HFF-Myc (cell line): ENCODE data around the gene TMUB2.
A peak's percentile ranks its signal among the peaks of the same experiment; 100 is the strongest.

Experiments used
- DNase-seq: peaks from one replicate; pipeline ENCODE4 v3.0.0-alpha.2; 2011; ENCODE audit warnings: low read depth; ENCODE audit errors: extremely low read depth
- H3K4me3 ChIP-seq: replicated peaks from 2 replicates; pipeline ENCODE4 v1.5.1; 2011; ENCODE audit warnings: low read depth, mild to moderate bottlenecking, control low read depth, low read length
- TF ChIP-seq, protein P1 (sequence below): IDR thresholded peaks from 2 replicates; pipeline ENCODE4 v1.5.1; 2012; ENCODE audit warnings: mild to moderate bottlenecking, low read depth, low read length, control low read depth; ENCODE audit errors: missing control alignments

The TMUB2 gene

DNA sequence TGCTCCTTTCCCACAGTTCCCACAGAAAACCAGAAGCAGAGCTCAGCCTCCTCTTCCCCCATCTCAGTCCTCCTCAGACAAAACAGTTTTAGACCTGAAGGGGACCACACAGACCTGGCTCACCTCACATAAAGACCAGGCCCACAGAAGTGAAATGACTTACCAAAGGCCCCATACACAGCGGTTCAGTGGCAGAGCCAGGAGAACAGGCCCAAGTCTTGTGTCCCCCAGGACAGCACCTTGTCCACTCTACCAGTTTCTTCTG lies 27.4 kb downstream of the TMUB2 start:
- H3K4me3 ChIP-seq, result no peak overlapping the region
- no peak for DNase-seq
- TF ChIP-seq, protein P1, sequence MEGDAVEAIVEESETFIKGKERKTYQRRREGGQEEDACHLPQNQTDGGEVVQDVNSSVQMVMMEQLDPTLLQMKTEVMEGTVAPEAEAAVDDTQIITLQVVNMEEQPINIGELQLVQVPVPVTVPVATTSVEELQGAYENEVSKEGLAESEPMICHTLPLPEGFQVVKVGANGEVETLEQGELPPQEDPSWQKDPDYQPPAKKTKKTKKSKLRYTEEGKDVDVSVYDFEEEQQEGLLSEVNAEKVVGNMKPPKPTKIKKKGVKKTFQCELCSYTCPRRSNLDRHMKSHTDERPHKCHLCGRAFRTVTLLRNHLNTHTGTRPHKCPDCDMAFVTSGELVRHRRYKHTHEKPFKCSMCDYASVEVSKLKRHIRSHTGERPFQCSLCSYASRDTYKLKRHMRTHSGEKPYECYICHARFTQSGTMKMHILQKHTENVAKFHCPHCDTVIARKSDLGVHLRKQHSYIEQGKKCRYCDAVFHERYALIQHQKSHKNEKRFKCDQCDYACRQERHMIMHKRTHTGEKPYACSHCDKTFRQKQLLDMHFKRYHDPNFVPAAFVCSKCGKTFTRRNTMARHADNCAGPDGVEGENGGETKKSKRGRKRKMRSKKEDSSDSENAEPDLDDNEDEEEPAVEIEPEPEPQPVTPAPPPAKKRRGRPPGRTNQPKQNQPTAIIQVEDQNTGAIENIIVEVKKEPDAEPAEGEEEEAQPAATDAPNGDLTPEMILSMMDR, result no peak

DNA sequence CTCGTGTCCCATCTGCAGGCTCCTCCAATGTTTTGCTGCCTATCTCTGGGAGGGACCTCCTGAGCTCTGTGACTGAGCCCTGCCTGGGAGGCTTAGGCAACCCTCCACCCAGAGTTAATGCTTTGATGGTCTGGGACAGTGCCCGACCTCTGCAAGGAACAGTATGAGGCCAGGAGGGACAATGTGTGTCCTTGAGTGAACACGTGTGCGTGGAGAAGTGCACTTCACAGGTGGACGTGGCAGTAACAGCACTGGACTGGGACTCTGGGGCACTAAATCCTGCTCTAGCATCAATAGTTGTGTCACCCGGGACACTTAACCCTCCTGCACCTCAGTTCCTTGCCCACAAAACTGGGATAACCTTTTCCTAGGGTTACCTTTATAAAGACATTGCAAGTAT lies 28.1 kb downstream of the TMUB2 start:
- TF ChIP-seq, protein P1, result no peak
- DNase-seq, result no peak
- no peak overlapping the region for H3K4me3 ChIP-seq

DNA sequence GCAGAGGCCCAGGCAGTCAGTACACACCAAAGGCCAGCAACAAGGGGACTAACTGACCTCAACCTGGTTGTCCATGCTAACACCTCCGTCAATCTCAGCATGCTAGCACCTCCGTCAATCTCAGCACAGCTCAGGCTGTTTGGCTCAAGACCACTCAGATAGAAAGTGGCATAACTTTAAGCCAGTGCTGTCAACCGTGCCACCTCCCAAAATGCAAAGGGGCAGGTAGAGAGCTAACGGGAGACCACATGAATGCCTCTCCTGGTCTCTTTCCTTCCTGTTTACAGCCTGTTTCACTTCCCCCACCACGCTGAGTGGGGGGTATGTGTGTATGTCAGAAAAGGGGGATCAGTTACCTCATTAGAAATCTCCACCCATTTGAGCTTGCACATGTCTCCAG lies 29.4 kb downstream of the TMUB2 start:
- TF ChIP-seq, protein P1, result no peak
- DNase-seq, result no peak
- H3K4me3 ChIP-seq, result peak overlapping the region; percentile 79; the same call in 1 of the 2 replicates

DNA sequence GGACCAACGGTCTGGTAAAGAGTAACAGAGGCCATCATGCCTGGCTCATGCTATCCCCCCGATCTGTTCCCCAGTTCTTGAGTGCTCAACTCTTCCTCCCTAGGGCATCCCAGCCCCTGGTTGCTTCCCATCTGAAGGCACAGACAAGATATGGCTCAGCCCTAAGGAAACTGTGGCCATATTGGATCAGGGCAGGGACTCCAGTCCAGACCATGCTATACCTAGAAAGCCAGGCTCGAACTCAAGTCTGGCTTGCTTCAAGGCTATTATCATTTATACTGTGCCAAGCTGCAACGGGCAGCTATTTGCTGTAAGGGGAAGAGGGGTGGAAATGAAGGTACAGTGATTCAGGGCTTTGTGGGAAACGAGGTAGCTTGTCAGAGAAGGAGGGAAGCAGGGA lies 29.9 kb downstream of the TMUB2 start:
- peak overlapping the region; percentile 79 for H3K4me3 ChIP-seq
- DNase-seq, result no peak
- TF ChIP-seq, protein P1, result no peak

DNA sequence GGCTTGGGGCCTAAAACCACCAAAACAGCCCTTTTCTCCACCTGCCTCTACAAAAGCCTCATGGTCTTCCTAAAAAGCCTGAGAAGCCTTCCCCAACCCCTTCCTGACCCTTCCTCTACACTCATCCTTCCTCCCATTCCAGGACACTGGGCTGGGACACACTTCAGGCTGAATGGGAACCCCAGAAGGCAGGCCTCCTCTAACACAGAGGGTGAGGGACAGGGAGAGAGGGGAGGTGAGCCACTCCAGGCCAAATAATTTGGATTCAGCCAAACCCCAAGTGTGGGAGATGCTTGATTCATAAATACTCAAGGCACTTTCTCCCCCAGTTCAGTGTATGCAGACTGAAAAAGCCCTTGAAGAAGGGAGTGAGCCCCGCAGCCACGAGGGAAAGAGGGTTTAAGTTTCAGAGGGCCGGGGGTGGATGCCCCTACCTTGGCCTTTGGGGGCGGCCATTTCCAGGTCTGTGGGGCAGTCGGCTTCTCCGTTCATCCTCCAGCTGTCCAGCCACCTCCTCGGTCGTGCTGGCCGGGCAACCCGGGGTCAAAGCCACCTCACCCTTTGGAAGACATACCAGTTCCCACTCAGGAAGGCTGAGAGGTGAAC lies 31.1 kb downstream of the TMUB2 start:
- peak overlapping the region; percentile 79 for H3K4me3 ChIP-seq
- TF ChIP-seq, protein P1, result no peak
- no peak for DNase-seq

DNA sequence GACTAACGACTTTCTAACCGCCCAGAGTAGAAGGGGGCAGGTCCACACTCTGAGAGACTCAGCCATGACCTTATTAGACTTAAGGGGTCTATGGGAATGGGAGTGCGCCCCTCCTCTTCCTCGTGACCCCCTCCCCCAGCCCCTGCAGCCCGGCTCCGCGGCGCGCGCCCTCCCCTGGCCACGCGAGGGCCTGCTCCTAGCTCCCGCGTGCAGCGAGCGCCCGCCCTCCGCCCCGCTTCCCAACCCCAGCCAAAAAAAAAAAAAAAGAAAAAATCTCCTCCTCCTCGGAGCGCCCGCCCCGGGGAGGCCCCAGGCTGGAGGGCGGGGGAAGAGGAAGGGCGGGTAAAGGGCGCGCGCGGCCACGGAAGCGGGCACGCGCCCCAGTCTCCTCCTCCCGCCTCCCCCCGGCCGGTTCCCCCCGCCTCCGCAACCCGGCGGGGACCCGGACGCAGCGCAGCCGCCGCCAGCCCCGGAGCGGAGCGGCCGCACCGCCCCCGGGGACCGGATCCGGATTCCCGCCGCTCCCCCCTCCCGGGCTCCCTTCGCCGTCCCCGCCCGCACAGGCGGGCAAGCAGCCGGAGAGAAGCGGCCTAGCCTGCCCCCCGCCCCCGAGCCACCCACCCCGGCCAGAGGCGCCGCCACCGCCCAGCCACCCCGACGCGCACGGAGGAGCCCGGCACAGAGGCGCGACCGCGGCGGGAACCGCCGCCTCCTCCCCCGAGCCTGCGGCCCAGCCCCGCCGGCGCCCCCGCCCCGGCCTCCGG lies 31.8 kb downstream of the TMUB2 start:
- peak overlapping the region; percentile 79 for H3K4me3 ChIP-seq
- TF ChIP-seq, protein P1, result peak; percentile 52
- no peak for DNase-seq

DNA sequence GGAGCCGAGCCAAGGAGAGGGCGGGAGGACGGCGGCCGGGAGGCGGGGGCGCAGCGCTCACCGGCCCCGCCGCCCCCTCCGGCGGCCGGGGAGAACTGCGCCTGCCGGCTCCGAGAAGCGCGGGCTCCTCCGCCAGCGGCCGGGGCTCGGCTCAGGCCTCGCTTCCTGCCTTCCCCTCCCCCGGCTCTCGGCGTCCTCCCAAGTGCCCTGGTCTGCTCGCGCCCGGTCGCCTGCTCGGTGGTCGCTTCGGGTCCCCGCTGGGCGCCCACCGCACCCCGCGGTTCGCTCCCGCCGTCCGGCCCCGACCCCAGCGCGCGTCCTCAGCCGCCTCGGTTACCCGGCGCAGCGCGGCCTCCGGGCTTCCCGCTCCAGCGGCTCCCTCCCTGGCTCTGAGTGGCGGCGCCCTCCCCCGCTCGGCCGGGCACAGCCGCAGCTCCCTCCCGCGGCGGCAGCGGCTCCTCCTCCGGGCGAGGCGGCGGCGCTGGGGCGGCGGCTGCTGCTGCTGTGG lies 32.4 kb downstream of the TMUB2 start:
- H3K4me3 ChIP-seq, result peak overlapping the region; percentile 79
- TF ChIP-seq, protein P1, result no peak
- DNase-seq, result no peak
